Liver (tissue), 3 donors: ENCODE data around the gene MRC1.

Experiments
- CTCF ChIP-seq: fragments of 150-350 bp; IDR thresholded peaks from 2 replicates; pipeline ENCODE4 v1.5.1; 2017; ENCODE audit warnings: improper control_type of control experiment, low read depth, low read length; ENCODE audit not compliant: missing input control
- FOXA1 ChIP-seq: IDR thresholded peaks from 2 replicates; pipeline ENCODE4 v1.6.1; 2016; ENCODE audit warnings: antibody characterized with exemption
- GABPA ChIP-seq, 2 donors: IDR thresholded peaks in 1 of 2; conservative IDR thresholded peaks in 1 of 2; 2 replicates each; pipeline ENCODE4 v1.6.1; 2016; ENCODE audit warnings: antibody characterized with exemption in 2 of 2, mild to moderate bottlenecking in 1 of 2, moderate library complexity in 1 of 2
- HNF4G ChIP-seq: IDR thresholded peaks from 2 replicates; pipeline ENCODE4 v1.6.1; 2016; ENCODE audit warnings: antibody characterized with exemption
- JUND ChIP-seq, 2 donors: IDR thresholded peaks; 2 replicates each; pipeline ENCODE4 v1.6.1; 2016; ENCODE audit warnings: antibody characterized with exemption in 2 of 2
- MAX ChIP-seq: IDR thresholded peaks from 2 replicates; pipeline ENCODE4 v1.6.1; 2016; ENCODE audit warnings: antibody characterized with exemption
- RAD21 ChIP-seq, 2 donors: IDR thresholded peaks; 2 replicates each; pipeline ENCODE4 v1.6.1; 2016; ENCODE audit warnings: antibody characterized with exemption in 2 of 2, mild to moderate bottlenecking in 2 of 2
- REST ChIP-seq: IDR thresholded peaks from 2 replicates; pipeline ENCODE4 v1.6.1; 2016; ENCODE audit warnings: antibody characterized with exemption, mild to moderate bottlenecking
- RXRA ChIP-seq, 2 donors: IDR thresholded peaks; 2 replicates each; pipeline ENCODE4 v1.6.1; 2017 to 2018; ENCODE audit warnings: antibody characterized with exemption in 2 of 2, mild to moderate bottlenecking in 1 of 2
- TAF1 ChIP-seq: conservative IDR thresholded peaks from 2 replicates; pipeline ENCODE4 v1.6.1; 2016; ENCODE audit warnings: antibody characterized with exemption, mild to moderate bottlenecking
- YY1 ChIP-seq: IDR thresholded peaks from 2 replicates; pipeline ENCODE4 v1.6.1; 2016; ENCODE audit warnings: antibody characterized with exemption, mild to moderate bottlenecking
- donor health status: healthy.
- donor health status: healthy.

- TF ChIP-seq CTCF (no peak), GABPA (IDR thresholded peaks at IDR 0.05 in 1 of 2, conservative IDR thresholded peaks at IDR 0.05 in 1 of 2) (no peak), YY1 (no peak), JUND (IDR thresholded peaks at IDR 0.05) (no peak), RAD21 (IDR thresholded peaks at IDR 0.05) (no peak), FOXA1 (no peak), MAX (no peak), RXRA (IDR thresholded peaks at IDR 0.05) (no peak), HNF4G (no peak), TAF1 (no peak), REST (no peak)
Observed at GRCh38 chr10:17780727-17781126, 28.4 kb upstream of the MRC1 start.
